HG03558 (cell line): Measurements from ENCODE around the gene PRIMA1.

Experiments
- ATAC-seq: cut with Tn5 transposase; IDR thresholded peaks from one replicate; pipeline ENCODE4 v1.9.1; 2021; ENCODE audit warnings: moderate number of reproducible peaks; ENCODE audit not compliant: unreplicated experiment; ENCODE audit errors: extremely low read depth

PRIMA1 gene

GRCh38 chr14:93715279-93715927 is 72.9 kb downstream of the PRIMA1 start:
- no peak for ATAC-seq

DNA sequence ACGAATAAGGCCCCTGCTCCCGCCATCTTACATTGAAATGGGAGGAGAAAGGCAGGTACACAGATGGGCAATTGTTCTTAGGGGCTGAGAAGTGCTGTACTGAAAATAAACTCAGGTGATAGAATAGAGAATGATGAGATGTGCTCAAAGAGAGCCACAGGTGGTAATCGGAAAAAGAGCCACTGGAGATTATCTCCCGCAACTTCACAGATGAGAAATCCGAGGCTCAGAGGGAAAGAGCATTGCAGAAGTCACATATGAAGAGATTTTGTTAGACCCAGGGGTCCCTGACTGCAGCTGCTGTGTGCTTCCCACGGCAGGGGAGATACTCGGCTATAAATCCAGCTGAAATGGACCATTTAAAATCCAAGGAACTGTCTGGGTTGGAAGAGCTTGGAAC is 73.7 kb downstream of the PRIMA1 start:
- ATAC-seq, result no peak

DNA sequence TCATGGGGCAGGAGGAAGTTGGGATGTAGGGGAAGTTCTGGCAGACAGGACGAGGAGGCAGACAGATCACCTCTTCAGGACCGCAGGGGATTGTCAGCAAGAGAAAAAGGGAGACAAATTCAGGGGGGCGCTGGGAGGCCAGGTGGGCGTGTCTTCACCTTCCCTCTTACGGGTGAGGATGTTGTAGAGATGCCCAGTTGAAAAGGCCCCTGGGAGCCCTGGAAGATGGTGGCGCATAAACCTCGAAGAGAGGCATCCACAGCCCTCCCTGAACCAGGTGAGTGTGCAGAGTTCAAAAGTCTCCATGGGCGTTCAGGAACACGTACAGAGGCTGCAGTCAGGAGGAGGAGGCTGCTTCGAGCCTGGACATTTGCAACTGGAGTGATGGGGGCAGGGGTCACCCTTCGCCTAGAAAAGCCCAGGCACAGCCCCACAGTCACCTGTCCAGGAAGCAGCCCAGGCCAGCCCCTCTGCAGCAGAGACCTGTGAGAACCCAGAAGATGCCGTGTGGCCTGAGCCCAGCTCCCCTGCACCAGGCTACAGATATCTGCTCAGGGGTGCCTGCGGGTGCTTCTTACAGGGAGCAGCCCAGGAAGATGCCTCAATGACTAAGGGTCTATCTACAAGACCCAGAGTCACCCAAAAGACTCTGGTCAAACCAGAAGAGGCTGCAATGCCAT is 74.4 kb downstream of the PRIMA1 start:
- no peak for ATAC-seq

DNA sequence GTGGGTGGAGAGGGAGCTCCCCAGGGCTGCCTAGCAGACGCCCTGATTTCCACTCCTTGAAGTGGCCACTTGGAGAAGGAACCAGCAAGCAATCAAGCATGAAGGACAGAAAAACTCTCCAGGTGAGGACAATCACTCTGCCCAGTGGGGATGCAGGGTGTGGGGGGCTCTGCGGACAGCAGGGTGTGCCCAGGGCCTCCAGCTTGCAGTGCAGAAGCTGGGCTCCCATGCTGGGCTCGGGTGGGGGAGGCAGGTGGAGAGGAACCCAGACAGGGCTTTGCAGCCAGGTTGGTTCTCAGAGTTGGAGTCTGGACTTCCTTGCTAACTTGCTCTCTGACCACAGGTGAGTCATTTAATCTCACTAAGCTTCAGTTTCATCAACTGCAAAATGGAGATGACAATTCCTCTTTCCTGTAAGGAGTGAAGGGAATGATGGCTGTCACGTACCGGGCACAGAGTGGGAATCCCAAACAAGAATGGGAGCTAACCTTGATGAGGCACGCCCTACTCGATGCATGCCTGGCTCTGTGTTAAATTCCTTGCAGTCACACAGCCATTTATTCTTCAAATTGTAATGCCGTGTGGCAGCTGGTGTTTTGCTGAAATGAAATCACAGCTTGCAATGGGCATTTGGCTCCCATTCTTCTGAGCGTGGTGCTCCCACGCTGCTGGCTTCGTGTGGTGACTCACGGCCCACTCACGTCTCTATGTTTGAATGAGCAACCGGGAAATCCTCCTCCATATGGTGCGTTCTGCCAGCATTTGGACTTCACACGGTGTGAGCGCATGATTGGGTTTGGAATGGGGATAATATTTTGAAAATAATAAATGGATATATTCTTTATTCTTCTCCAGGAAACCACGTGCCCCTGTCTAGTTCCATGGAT is 75.2 kb downstream of the PRIMA1 start:
- no peak for ATAC-seq

GRCh38 chr14:93712079-93712837 is 76.0 kb downstream of the PRIMA1 start:
- no peak for ATAC-seq

GRCh38 chr14:93709249-93709648 is 79.0 kb downstream of the PRIMA1 start:
- ATAC-seq, result no peak

GRCh38 chr14:93708800-93709199 is 79.5 kb downstream of the PRIMA1 start:
- ATAC-seq, result no peak

GRCh38 chr14:93708311-93708734 is 80.0 kb downstream of the PRIMA1 start:
- no peak for ATAC-seq

DNA sequence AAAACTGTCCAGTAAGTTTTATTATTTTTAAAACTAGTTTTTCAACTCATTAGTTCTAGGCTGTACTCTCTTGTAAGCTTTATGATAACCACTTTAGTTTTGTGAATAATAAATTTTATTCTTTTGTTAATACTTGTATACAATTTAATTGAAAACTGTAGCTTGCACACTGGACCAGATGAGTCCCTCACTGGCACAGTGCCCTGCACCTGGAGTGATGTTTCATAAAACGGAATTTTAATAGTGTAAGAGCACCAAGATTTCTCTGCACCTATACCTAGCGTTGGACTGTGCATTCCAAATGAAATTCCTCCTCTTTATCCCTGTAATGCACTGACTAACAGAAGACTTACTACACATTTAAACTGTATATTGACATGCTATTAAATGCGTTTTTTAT is 80.8 kb downstream of the PRIMA1 start:
- ATAC-seq, result no peak

DNA sequence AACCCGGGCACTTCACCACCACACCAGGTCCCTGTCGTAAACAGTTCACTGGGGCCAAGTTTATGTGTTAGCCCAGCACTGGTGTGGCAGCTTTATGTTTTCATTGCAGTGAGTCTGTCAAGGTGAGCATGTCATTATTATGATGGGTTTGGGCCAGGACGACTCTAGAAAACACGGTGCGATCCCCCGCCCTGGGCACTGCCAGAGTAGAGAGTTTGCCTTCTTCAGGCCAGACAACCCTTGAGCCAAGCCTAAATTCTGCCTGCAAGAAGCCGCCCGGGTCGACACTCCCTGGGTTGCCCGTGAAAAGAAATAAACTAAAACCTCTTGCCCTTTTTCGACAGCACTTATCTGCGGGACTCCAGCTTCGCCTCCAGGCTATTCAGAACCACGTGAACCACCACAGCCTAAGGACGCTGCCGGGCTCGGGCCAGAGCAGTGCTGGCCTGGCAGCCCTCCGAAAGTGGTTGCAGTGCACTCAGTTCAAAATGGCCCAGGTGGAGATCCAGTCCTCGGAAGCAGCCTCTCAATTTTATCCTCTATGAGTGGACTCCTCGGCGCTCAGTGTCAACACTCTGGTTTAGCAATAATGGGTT is 81.8 kb downstream of the PRIMA1 start:
- ATAC-seq, result no peak

DNA sequence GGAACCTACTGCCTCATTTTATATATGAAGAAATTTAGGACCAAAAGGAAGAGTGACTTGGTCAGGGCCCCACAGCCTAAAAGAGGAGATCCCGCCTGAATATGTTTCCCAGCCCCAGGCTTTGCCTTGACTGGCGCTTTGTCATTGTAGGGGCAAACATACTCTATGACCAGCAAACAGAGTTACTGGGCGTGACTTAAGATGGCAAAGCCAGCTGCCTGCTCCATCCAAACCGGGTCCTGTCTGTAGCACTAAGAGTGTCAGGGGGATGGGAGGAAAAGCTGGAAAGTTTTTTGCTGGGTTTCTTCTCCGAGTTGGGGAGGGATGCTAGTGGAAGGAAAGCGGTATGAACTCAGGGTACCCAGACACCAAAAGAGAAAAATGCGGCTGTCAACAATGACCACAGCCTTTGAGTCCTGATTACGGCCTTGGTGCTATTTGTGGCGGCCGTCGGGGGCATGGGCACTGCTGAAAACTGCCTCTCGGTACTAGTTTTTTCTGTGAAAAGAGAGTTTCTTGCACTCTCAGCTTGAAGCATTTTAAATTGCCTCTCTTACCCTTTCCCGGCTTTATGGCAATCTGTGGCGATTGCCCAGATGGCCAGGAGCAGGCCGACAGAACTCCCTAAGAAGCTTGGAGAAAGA is 82.7 kb downstream of the PRIMA1 start:
- no peak for ATAC-seq

DNA sequence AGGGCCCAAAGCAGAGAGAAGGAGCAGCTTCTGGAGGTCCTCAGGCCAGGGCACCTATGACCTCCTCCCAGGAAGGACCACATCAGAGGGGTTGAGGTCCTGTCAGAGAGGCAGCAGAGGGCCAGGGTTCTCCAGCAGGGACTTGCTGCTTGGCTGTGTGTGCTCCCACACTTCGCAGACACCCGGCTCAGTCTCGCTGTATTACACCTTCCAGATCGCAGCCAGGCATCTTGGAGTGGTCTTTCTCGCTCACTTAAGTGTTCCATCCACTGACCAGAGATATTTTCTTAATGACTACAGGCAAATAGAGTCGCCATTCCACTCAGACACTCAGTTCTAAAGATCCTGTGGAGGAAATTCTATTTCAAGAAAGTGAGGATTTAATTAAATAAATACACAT is 84.3 kb downstream of the PRIMA1 start:
- ATAC-seq, result no peak

- no peak for ATAC-seq
Measured at GRCh38 chr14:93702946-93703345, 85.3 kb downstream of the PRIMA1 start.

DNA sequence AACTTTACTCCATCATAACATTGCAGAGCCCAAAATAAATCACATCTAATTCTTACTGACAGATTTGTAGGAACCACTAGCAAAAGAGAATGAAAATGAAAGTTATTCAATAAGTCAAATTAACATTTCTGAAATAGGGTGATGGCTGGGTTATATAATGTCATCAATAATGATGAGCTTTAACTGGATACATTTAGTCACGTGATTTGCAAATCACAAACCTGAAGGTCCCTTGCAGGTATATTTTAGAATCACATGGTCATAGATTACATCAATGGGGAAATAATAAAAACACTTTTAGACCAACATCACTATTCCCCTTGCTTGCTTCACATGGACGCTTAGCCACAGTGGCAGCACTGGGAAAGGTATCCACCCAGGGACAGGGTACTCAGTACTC is 86.7 kb downstream of the PRIMA1 start:
- no peak for ATAC-seq

- ATAC-seq, result no peak
Measured at GRCh38 chr14:93700928-93701327, 87.4 kb downstream of the PRIMA1 start.

DNA sequence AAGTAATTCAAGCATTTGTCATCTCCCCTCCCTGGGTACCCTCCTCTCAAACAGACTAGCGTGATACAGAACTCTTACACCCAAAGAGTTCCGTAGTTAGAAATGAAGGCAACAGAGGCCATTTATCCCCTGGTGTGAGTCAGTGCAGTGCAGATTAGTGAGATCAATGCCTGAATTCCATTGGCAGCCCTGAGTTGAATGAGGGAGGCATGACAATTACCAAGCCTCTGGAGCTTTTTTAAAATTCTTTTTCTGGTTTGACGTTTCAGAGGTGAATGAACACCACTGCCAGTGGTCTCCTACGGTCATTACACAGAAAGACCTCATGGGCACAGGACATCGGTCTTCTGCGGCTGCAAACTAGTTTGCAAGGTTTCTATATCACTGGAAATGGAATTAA is 94.4 kb downstream of the PRIMA1 start:
- no peak for ATAC-seq

DNA sequence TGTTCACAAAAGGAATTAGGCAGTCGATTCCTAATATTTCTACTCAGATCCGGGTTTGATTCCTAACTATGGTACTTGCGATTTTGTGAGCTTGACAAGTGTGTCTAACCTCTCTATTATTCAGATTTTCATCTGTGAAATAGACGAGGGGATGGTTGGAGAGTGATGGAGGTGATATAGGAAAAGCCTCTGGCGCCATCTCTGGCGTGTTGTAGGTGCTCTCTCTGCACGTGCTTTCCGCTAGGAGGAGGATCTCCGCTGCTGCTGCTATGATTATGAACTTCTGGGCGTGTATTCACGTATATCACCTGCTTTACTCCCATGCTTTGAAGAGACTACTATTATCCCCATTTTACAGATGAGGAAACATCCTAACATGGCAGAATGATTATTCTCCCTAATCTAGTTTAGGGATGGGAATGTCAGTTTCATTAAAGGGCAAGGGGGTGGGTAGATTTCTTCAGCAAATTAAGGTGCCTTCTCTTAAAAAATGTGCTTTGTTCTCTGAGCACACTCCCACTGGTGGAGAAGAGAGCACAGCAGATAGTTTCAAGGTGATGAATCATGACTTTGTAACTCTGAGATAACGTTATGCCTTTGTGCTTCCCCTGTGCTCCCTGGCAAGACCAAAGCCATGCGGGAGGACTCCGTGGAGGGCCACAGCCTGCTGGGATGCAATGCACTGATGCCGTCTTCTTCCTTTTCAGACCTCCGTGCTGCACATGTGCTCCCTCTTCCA is 97.1 kb downstream of the PRIMA1 start:
- no peak for ATAC-seq

DNA sequence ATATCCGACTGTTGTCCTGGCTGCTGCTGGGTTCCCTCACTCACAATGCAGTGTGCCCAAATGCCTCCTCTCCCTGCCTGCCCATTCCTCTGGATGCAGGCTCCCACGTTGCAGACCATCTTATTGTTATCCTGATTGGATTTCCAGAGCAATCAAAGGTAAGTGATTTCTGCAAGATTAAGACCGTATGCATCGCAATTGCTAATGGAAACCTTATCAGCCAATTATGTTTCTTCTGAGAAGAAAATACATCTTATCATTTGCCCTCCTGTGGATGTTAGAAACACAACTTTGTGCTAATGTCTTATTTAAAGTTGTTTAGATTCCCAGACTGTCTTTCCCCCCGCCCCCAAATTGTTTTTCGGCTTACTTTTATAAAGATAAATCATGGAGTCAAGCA is 98.1 kb downstream of the PRIMA1 start:
- no peak for ATAC-seq

DNA sequence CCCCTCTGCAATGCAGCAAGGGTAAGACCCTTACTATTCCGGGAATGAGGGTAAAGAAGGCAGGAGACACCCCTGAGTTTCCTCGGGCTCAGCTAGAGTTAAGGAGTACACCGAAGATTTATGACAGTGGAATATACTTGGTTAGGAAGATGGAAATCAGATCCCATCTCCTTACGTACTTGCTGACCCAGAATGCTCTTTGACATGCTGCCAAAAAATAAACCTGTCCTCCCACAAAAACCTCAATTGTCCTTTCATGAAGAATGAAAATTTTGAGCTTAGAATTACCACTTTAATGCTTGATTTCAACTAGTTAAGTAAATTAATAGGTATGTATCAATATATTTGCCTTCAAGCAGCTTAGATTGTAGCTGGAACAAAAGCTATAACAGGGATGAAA is 99.5 kb downstream of the PRIMA1 start:
- no peak for ATAC-seq
